Measurements from ENCODE around the gene RBM34.
"Not testable (repeated sequence)": the region's sequence is repeated elsewhere in the genome, so short reads cannot be mapped to it uniquely, and the experiment has no call there.

RBM34 gene

GRCh38 chr1:235091319-235092044 lies 69.6 kb downstream of the RBM34 start:
- not testable (repeated sequence) for DNase-seq

GRCh38 chr1:235090406-235091069 lies 70.5 kb downstream of the RBM34 start:
- no peak for DNase-seq

- DNase-seq: no peak
Measured at GRCh38 chr1:235088907-235089306, 72.1 kb downstream of the RBM34 start.

- DNase-seq: no peak
Measured at GRCh38 chr1:235088430-235088829, 72.6 kb downstream of the RBM34 start.

GRCh38 chr1:235087906-235088305 lies 73.1 kb downstream of the RBM34 start:
- DNase-seq: no peak

GRCh38 chr1:235085411-235086117 lies 75.5 kb downstream of the RBM34 start:
- DNase-seq: not testable (repeated sequence)

Data from activated naive CD4-positive, alpha-beta T cell treated with anti-CD3 and anti-CD28 coated beads, Interleukin-2, amount 50 U/mL, for 16 hours (primary cell).